SH-SY5Y (cell line): Measurements from ENCODE around the gene PTAFR.

Source experiments
- GATA2 ChIP-seq: IDR thresholded peaks from 2 replicates; pipeline ENCODE4 v1.6.1; 2011; ENCODE audit warnings: mild to moderate bottlenecking, low read depth, low read length
- GATA3 ChIP-seq: IDR thresholded peaks from 2 replicates; pipeline ENCODE4 v1.6.1; 2011; ENCODE audit warnings: low read depth, mild to moderate bottlenecking, low read length, moderate library complexity

DNA sequence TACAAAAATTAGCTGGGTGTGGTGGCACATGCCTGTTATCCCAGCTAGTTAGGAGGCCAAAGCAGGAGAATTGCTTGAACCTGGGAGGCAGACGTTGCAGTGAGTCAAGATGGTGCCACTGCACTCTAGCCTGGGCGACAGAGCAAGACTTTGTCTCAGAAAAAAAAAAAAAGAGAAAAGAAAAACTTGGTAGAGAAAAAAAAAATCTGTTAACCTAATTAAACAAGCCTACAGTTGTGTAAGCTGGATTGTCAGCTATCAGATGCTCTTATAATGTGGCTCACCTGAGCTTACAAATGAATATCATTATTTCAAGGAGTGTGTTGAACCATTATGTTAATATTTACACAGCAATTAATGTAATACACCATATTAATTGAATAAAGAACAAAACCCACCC, 61.6 kb downstream of the PTAFR start:
- TF ChIP-seq GATA2 (no peak), GATA3 (no peak)
